BE2C (cell line): ENCODE data around the gene MYADM.

Source experiments
- DNase-seq: peaks from one replicate; pipeline ENCODE4 v3.0.0-alpha.2; 2020
- H3K27me3 ChIP-seq: fragments of 250-450 bp; sonication (Bioruptor Pico); 2 replicates; pipeline ENCODE4 v1.5.1; 2020; ENCODE audit warnings: mild to moderate bottlenecking
- H3K36me3 ChIP-seq: fragments of 250-450 bp; sonication (Bioruptor Pico); 2 replicates; pipeline ENCODE4 v1.5.1; 2020; ENCODE audit warnings: mild to moderate bottlenecking
- H3K4me1 ChIP-seq: fragments of 250-450 bp; sonication (Bioruptor Pico); 2 replicates; pipeline ENCODE4 v1.5.1; 2020
- H3K4me3 ChIP-seq: 2 replicates; pipeline ENCODE4 v1.5.1; 2011; ENCODE audit warnings: low read depth, low read length
- H3K9me3 ChIP-seq: fragments of 250-450 bp; sonication (Bioruptor Pico); 2 replicates; pipeline ENCODE4 v1.5.1; 2020
- CTCF ChIP-seq: IDR thresholded peaks from 2 replicates; pipeline ENCODE4 v1.5.1; 2012; ENCODE audit warnings: mild to moderate bottlenecking, low read depth, low read length

MYADM gene

GRCh38 chr19:53879140-53880081 is 11.7 kb downstream of the MYADM start:
- Histone ChIP-seq H3K27me3 (peaks cover 33% of the 10 kb centered on the region), H3K4me3 (peak overlapping the region; percentile 79), H3K4me1 (no peaks in the 10 kb centered on the region), H3K36me3 (peaks cover under 1% of the 10 kb centered on the region; the same call in 1 of the 2 replicates), H3K9me3 (no peaks in the 10 kb centered on the region)
- no peak for TF ChIP-seq CTCF
- DNase-seq, result peak; percentile 98

- no peak for DNase-seq
- no peaks in the 10 kb centered on the region for H3K9me3 ChIP-seq
- TF ChIP-seq CTCF, result no peak
- peak overlapping the region; percentile 46 for H3K4me3 ChIP-seq
- H3K4me1 ChIP-seq, result no peaks in the 10 kb centered on the region
- no peaks in the 10 kb centered on the region for H3K36me3 ChIP-seq
- peaks cover 46% of the 10 kb centered on the region for H3K27me3 ChIP-seq
Observed at GRCh38 chr19:53880711-53881481, 13.2 kb downstream of the MYADM start.

GRCh38 chr19:53881482-53882390 is 14.1 kb downstream of the MYADM start, which contains the start of gene PRKCG:
PRKCG (plus strand) TSS chr19:53882197; CDS start chr19:53882495, 298 bp downstream.
- DNase-seq, result peak; percentile 63
- TF ChIP-seq CTCF, result peak; percentile 44
- Histone ChIP-seq H3K4me3 (peak within 1 kb of the TSS; percentile 46), H3K27me3 (peaks cover 50% of the 10 kb centered on the region), H3K4me1 (no peaks in the 10 kb centered on the region), H3K9me3 (no peaks in the 10 kb centered on the region), H3K36me3 (no peaks in the 10 kb centered on the region)

- H3K4me3 ChIP-seq, result no peak overlapping the region
- H3K4me1 ChIP-seq, result no peaks in the 10 kb centered on the region
- no peaks in the 10 kb centered on the region for H3K36me3 ChIP-seq
- peaks cover 50% of the 10 kb centered on the region for H3K27me3 ChIP-seq
- H3K9me3 ChIP-seq, result no peaks in the 10 kb centered on the region
- TF ChIP-seq CTCF, result no peak
- DNase-seq, result no peak
Observed at GRCh38 chr19:53882391-53883050, 14.8 kb downstream of the MYADM start.

- Histone ChIP-seq H3K27me3 (peaks cover 50% of the 10 kb centered on the region), H3K36me3 (no peaks in the 10 kb centered on the region), H3K4me1 (no peaks in the 10 kb centered on the region), H3K9me3 (no peaks in the 10 kb centered on the region), H3K4me3 (no peak overlapping the region)
- TF ChIP-seq CTCF, result no peak
- DNase-seq, result no peak
Observed at GRCh38 chr19:53883231-53883661, 15.6 kb downstream of the MYADM start.
